H9 (cell line): ENCODE data around the gene SLC35B2. TPM values are rescaled to one million over a fixed set of nuclear protein-coding genes. Genes with fewer than 3 reads are reported as not detected.

Experiments
- DNase-seq: peaks from one replicate; pipeline ENCODE4 v3.0.0-alpha.2; 2017
- H2AFZ ChIP-seq: one replicate; pipeline ENCODE4 v1.6.1; 2013; ENCODE audit warnings: mild to moderate bottlenecking, low read length, control low read depth, moderate library complexity
- H2AK5ac ChIP-seq: 2 replicates; pipeline ENCODE4 v1.6.1; 2013; ENCODE audit warnings: low read length, control low read depth, mixed read lengths; ENCODE audit not compliant: insufficient read length
- H2BK120ac ChIP-seq: one replicate; pipeline ENCODE4 v1.6.1; 2013; ENCODE audit warnings: low read depth, mild to moderate bottlenecking, low read length, control low read depth, inconsistent platforms; ENCODE audit not compliant: poor library complexity, severe bottlenecking
- H2BK12ac ChIP-seq: 2 replicates; pipeline ENCODE4 v1.6.1; 2013; ENCODE audit warnings: low read length, control low read depth, mixed read lengths, low read depth; ENCODE audit not compliant: insufficient read length
- H2BK15ac ChIP-seq: 2 replicates; pipeline ENCODE4 v1.6.1; 2013; ENCODE audit warnings: low read depth, low read length, control low read depth
- H2BK20ac ChIP-seq: one replicate; pipeline ENCODE4 v1.6.1; 2013; ENCODE audit warnings: low read depth, mild to moderate bottlenecking, low read length, control low read depth, inconsistent platforms; ENCODE audit not compliant: poor library complexity, severe bottlenecking
- H2BK5ac ChIP-seq: 2 replicates; pipeline ENCODE4 v1.6.1; 2013; ENCODE audit warnings: low read length, control low read depth, mixed read lengths; ENCODE audit not compliant: insufficient read length
- H3K14ac ChIP-seq: 2 replicates; pipeline ENCODE4 v1.6.1; 2013; ENCODE audit warnings: low read length, control low read depth; ENCODE audit not compliant: insufficient read depth
- H3K18ac ChIP-seq: 2 replicates; pipeline ENCODE4 v1.6.1; 2013; ENCODE audit warnings: low read depth, mild to moderate bottlenecking, mixed read lengths, low read length, control low read depth; ENCODE audit not compliant: insufficient read length
- H3K23ac ChIP-seq: 2 replicates; pipeline ENCODE4 v1.6.1; 2013; ENCODE audit warnings: low read length, control low read depth, mixed read lengths, low read depth; ENCODE audit not compliant: insufficient read length
- H3K23me2 ChIP-seq: 2 replicates; pipeline ENCODE4 v1.6.1; 2013; ENCODE audit warnings: low read depth, mild to moderate bottlenecking, mixed read lengths, low read length, control low read depth; ENCODE audit not compliant: insufficient read length, poor library complexity, severe bottlenecking
- H3K27ac ChIP-seq: 2 replicates; pipeline ENCODE4 v1.5.1; 2013; ENCODE audit warnings: low read length, control low read depth, mixed read lengths, low read depth; ENCODE audit not compliant: insufficient read length
- H3K27me3 ChIP-seq: 2 replicates; pipeline ENCODE4 v1.6.1; 2013; ENCODE audit warnings: low read length, control low read depth, inconsistent platforms; ENCODE audit not compliant: insufficient read depth
- H3K4ac ChIP-seq: 2 replicates; pipeline ENCODE4 v1.6.1; 2013; ENCODE audit warnings: low read depth, mild to moderate bottlenecking, control low read depth, inconsistent platforms, low read length, moderate library complexity
- H3K4me1 ChIP-seq: 2 replicates; pipeline ENCODE4 v1.6.1; 2013; ENCODE audit warnings: low read length, control low read depth, inconsistent platforms; ENCODE audit not compliant: insufficient read depth
- H3K4me2 ChIP-seq: 2 replicates; pipeline ENCODE4 v1.6.1; 2013; ENCODE audit warnings: low read length, control low read depth, mixed read lengths; ENCODE audit not compliant: insufficient read length, insufficient read depth
- H3K56ac ChIP-seq: 2 replicates; pipeline ENCODE4 v1.6.1; 2013; ENCODE audit warnings: low read depth, mild to moderate bottlenecking, mixed read lengths, low read length, control low read depth; ENCODE audit not compliant: insufficient read length
- H3K79me1 ChIP-seq: 2 replicates; pipeline ENCODE4 v1.6.1; 2013; ENCODE audit warnings: low read depth, mild to moderate bottlenecking, moderate library complexity, low read length, control low read depth, inconsistent platforms; ENCODE audit not compliant: insufficient read depth, poor library complexity, severe bottlenecking
- H3K79me2 ChIP-seq: 2 replicates; pipeline ENCODE4 v1.6.1; 2013; ENCODE audit warnings: low read length, control low read depth, inconsistent platforms; ENCODE audit not compliant: insufficient read depth
- H3K9ac ChIP-seq: 2 replicates; pipeline ENCODE4 v1.6.1; 2013; ENCODE audit warnings: low read length, control low read depth, mixed read lengths; ENCODE audit not compliant: insufficient read length; ENCODE audit errors: extremely low read depth
- H3K9me3 ChIP-seq: one replicate; pipeline ENCODE4 v1.6.1; 2013; ENCODE audit warnings: low read depth, low read length, inconsistent platforms; ENCODE audit not compliant: control insufficient read depth
- H3T11ph ChIP-seq: one replicate; pipeline ENCODE4 v1.6.1; 2013; ENCODE audit warnings: mild to moderate bottlenecking, low read length, control low read depth, inconsistent platforms
- H4K20me1 ChIP-seq: one replicate; pipeline ENCODE4 v1.6.1; 2013; ENCODE audit not compliant: control insufficient read depth, insufficient read length, insufficient read depth
- H4K5ac ChIP-seq: 2 replicates; pipeline ENCODE4 v1.6.1; 2013; ENCODE audit warnings: low read depth, mild to moderate bottlenecking, mixed read lengths, low read length, control low read depth; ENCODE audit not compliant: insufficient read length
- H4K8ac ChIP-seq: replicated peaks from 2 replicates; pipeline ENCODE4 v1.6.1; 2013; ENCODE audit warnings: low read length, control low read depth, mixed read lengths, low read depth; ENCODE audit not compliant: insufficient read length
- H4K91ac ChIP-seq: 2 replicates; pipeline ENCODE4 v1.6.1; 2013; ENCODE audit warnings: low read depth, mild to moderate bottlenecking, moderate library complexity, mixed read lengths, low read length, control low read depth; ENCODE audit not compliant: insufficient read length
- H3K27ac Mint-ChIP-seq, 3 experiments: 2 replicates in 2 of 3; 3 replicates in 1 of 3; pipeline ENCODE4 v1.8.0; 2020 to 2021; ENCODE audit warnings: mixed read lengths in 3 of 3, mild to moderate bottlenecking in 1 of 3, moderate library complexity in 1 of 3
- H3K27me3 Mint-ChIP-seq: 2 replicates; pipeline ENCODE4 v1.8.0; 2021; ENCODE audit warnings: low read depth, mild to moderate bottlenecking, moderate library complexity, mixed read lengths
- H3K36me3 Mint-ChIP-seq, 3 experiments: 2 replicates in 2 of 3; 3 replicates in 1 of 3; pipeline ENCODE4 v1.8.0; 2020 to 2021; ENCODE audit warnings: low read depth in 3 of 3, mixed read lengths in 3 of 3; ENCODE audit not compliant: insufficient read depth in 1 of 3
- H3K4me1 Mint-ChIP-seq, 2 experiments: 2 replicates each; pipeline ENCODE4 v1.8.0; 2020; ENCODE audit warnings: mixed read lengths in 2 of 2
- H3K4me3 Mint-ChIP-seq, 2 experiments: 2 replicates in 1 of 2; 3 replicates in 1 of 2; pipeline ENCODE4 v1.8.0; 2020 to 2021; ENCODE audit warnings: mild to moderate bottlenecking in 2 of 2, mixed read lengths in 2 of 2, moderate library complexity in 1 of 2
- H3K9me3 Mint-ChIP-seq, 2 experiments: 2 replicates in 1 of 2; 3 replicates in 1 of 2; pipeline ENCODE4 v1.8.0; 2020; ENCODE audit warnings: mild to moderate bottlenecking in 2 of 2, mixed read lengths in 2 of 2, moderate library complexity in 1 of 2
- CTCF ChIP-seq: fragments of 200-600 bp; sonication (generic); conservative IDR thresholded peaks from 3 replicates; pipeline ENCODE4 v1.8.0; 2021; ENCODE audit warnings: antibody characterized with exemption, mild to moderate bottlenecking
- WGBS: extraction: QIAGEN DNeasy Blood & Tissue Kit; methylation state at CpG from one replicate; pipeline ENCODE4 v1.1.7; 2013; ENCODE audit warnings: missing lambda C conversion rate, low lambda C conversion rate, mixed read lengths; ENCODE audit not compliant: insufficient read length; ENCODE audit errors: extremely low coverage; 5-methylcytosine and 5-hydroxymethylcytosine counted together
- total RNA-seq: library from RNA; stranded (reverse); gene quantifications from 2 replicates; pipeline ENCODE4 v1.2.1, GENCODE V29; 2021

Gene SLC35B2
- total RNA-seq, 1 experiment from 2014 or later, result 34.5 TPM

- no peak overlapping the region for H2BK12ac ChIP-seq
- H4K20me1 ChIP-seq, result no peaks in the 10 kb centered on the region
- TF ChIP-seq CTCF, result no peak
- H3K79me1 ChIP-seq, result no peaks in the 10 kb centered on the region
- no peaks in the 10 kb centered on the region for H3K9me3 ChIP-seq
- no peak overlapping the region for H3T11ph ChIP-seq
- H4K8ac ChIP-seq, result no peak overlapping the region
- no peaks in the 10 kb centered on the region for H3K79me2 ChIP-seq
- peaks cover 7% of the 10 kb centered on the region; the same call in 1 of the 2 replicates for H3K27me3 ChIP-seq
- H3K27ac ChIP-seq, result no peak overlapping the region
- Mint-ChIP-seq H3K36me3 (no peaks in the 10 kb centered on the region; a peak in 1 of 7 replicates), H3K9me3 (no peaks in the 10 kb centered on the region), H3K27ac (no peak overlapping the region), H3K27me3 (peaks cover 22% of the 10 kb centered on the region), H3K4me3 (no peak overlapping the region), H3K4me1 (peaks cover 26 to 45% of the 10 kb centered on the region in 2 experiments)
- no peak overlapping the region for H3K4ac ChIP-seq
- H4K91ac ChIP-seq, result no peak overlapping the region
- H2BK15ac ChIP-seq, result no peak overlapping the region
- no peak overlapping the region for H3K18ac ChIP-seq
- H3K9ac ChIP-seq, result no peak overlapping the region
- no peak overlapping the region for H2BK120ac ChIP-seq
- no peak overlapping the region for H2AFZ ChIP-seq
- H3K14ac ChIP-seq, result no peak overlapping the region
- no peak overlapping the region for H3K23ac ChIP-seq
- H2BK5ac ChIP-seq, result no peak overlapping the region
- H2AK5ac ChIP-seq, result no peak overlapping the region
- no peak overlapping the region for H3K56ac ChIP-seq
- peaks cover 12% of the 10 kb centered on the region; the same call in 1 of the 2 replicates for H3K4me1 ChIP-seq
- no peak overlapping the region for H4K5ac ChIP-seq
- DNase-seq, result no peak
- no CpG with 5 or more reads among the region's 3 CpGs for WGBS
- H2BK20ac ChIP-seq, result no peak overlapping the region
- no peak overlapping the region for H3K4me2 ChIP-seq
- peaks cover 5% of the 10 kb centered on the region for H3K23me2 ChIP-seq
These were observed 15.2 kb upstream of the SLC35B2 start for GRCh38 chr6:44272529-44272928.
